Panc1 (cell line): ENCODE data around the gene FAM163A. TPM values are rescaled to one million over a fixed set of nuclear protein-coding genes. Genes with fewer than 3 reads are reported as not detected.

Experiments
- ATAC-seq: fragments of 200-7000 bp; cut with Tn5 transposase; 2 replicates; pipeline ENCODE4 v1.9.1; 2020; ENCODE audit warnings: mild to moderate bottlenecking, moderate library complexity
- BruUV-seq: library from RNA; stranded (reverse); fragments of 400-500 nt; replicated peaks from 2 replicates; lab custom pipeline; 2021; lab: Mats Ljungman, UMichigan
- CTCF ChIA-PET: fragments of 300-600 bp; sonication (Branson Sonifier 250); formaldehyde crosslinking; loops from one replicate; lab custom pipeline; 2022; ENCODE audit warnings: antibody characterized with exemption; lab: Charles Lee
- POLR2A ChIA-PET: fragments of 300-600 bp; sonication (Branson Sonifier 250); formaldehyde crosslinking; loops from one replicate; lab custom pipeline; 2022; ENCODE audit warnings: antibody characterized with exemption; lab: Charles Lee
- DNase-seq: peaks from one replicate; pipeline ENCODE4 v3.0.0-alpha.2; 2010; ENCODE audit warnings: low read depth, low spot score
- H3K27ac ChIP-seq: 2 replicates; pipeline ENCODE4 v1.5.1; 2011; ENCODE audit warnings: mild to moderate bottlenecking, low read length, inconsistent platforms
- H3K27me3 ChIP-seq: fragments of 200-500 bp; sonication (Bioruptor generic); 2 replicates; pipeline ENCODE4 v1.6.0; 2014; ENCODE audit warnings: low read length, inconsistent platforms; ENCODE audit not compliant: control insufficient read depth, insufficient read depth
- H3K36me3 ChIP-seq: fragments of 200-500 bp; sonication (Bioruptor generic); 2 replicates; pipeline ENCODE4 v1.5.1; 2014; ENCODE audit warnings: inconsistent platforms, mild to moderate bottlenecking, low read length, moderate library complexity; ENCODE audit not compliant: control insufficient read depth, insufficient read depth
- H3K4me1 ChIP-seq: 2 replicates; pipeline ENCODE4 v1.5.1; 2011; ENCODE audit warnings: inconsistent platforms, mild to moderate bottlenecking, low read length, moderate library complexity; ENCODE audit not compliant: control insufficient read depth, insufficient read depth
- H3K4me3 ChIP-seq, 2 experiments: 2 replicates each; pipeline ENCODE4 v1.5.1; 2011 to 2012; ENCODE audit warnings: low read depth in 2 of 2, low read length in 2 of 2, mild to moderate bottlenecking in 2 of 2, inconsistent platforms in 1 of 2, moderate library complexity in 1 of 2
- H3K9me3 ChIP-seq: fragments of 200-500 bp; sonication (Bioruptor generic); 2 replicates; pipeline ENCODE4 v1.5.1; 2014; ENCODE audit warnings: low read depth, mild to moderate bottlenecking, inconsistent platforms, low read length, moderate library complexity; ENCODE audit not compliant: control insufficient read depth, insufficient read depth
- CTCF ChIP-seq: fragments of 450-650 bp; IDR thresholded peaks from 2 replicates; pipeline ENCODE4 v1.5.1; 2017; ENCODE audit warnings: mild to moderate bottlenecking
- POLR2AphosphoS5 ChIP-seq: IDR thresholded peaks from 2 replicates; pipeline ENCODE4 v1.6.1; 2012; ENCODE audit warnings: mild to moderate bottlenecking, low read depth, low read length, moderate library complexity
- REST ChIP-seq, 2 experiments: IDR thresholded peaks; 2 replicates each; pipeline ENCODE4 v1.6.1; 2011 to 2012; ENCODE audit warnings: low read depth in 2 of 2, control low read depth in 1 of 2, low read length in 1 of 2, mild to moderate bottlenecking in 1 of 2, moderate library complexity in 1 of 2; ENCODE audit not compliant: insufficient read depth in 1 of 2
- SIN3A ChIP-seq: IDR thresholded peaks from 2 replicates; pipeline ENCODE4 v1.6.1; 2012; ENCODE audit warnings: low read depth, mild to moderate bottlenecking, low read length, moderate library complexity, borderline replicate concordance; ENCODE audit not compliant: insufficient read depth
- TCF7L2 ChIP-seq: IDR thresholded peaks from 2 replicates; pipeline ENCODE4 v1.6.1; 2011; ENCODE audit warnings: mild to moderate bottlenecking, low read depth, low read length, inconsistent platforms
- in situ Hi-C: cut with HindIII; loops from 2 replicates; pipeline ENCODE4 v1.10.0; 2016; ENCODE audit warnings: low sequenced_read_pairs, low pct_unique_long_range_greater_than_20kb
- intact Hi-C: fragments of 100-400 bp; cut with micrococcal nuclease; formaldehyde crosslinking; loops from one replicate; pipeline ENCODE4 v1.10.0; 2022; ENCODE audit not compliant: unreplicated experiment
- total RNA-seq: library from RNA; stranded (reverse); gene quantifications from one replicate; pipeline ENCODE4 v1.2.1, GENCODE V29; 2021; ENCODE audit not compliant: unreplicated experiment

The FAM163A gene
- total RNA-seq, 1 experiment from 2014 or later = not detected

- H3K27me3 ChIP-seq = 0 out of 2 replicates have a peak, but pooled peaks cover 4% of the 10 kb centered on the region
- BruUV-seq = no TSS peak
- ATAC-seq (no peak), DNase-seq (no peak)
- no peak overlapping the region for H3K27ac ChIP-seq
- peaks cover 11% of the 10 kb centered on the region; the same call in 1 of the 2 replicates for H3K9me3 ChIP-seq
- in situ Hi-C loops = no loop called here
- H3K36me3 ChIP-seq = no peaks in the 10 kb centered on the region
- no peaks in the 10 kb centered on the region for H3K4me1 ChIP-seq
- intact Hi-C loops = loop anchor here (5.0 kb wide), 2 partner anchors 48 to 463 kb away; no protein-coding TSS in a partner anchor
- no peak for TF ChIP-seq TCF7L2
- no peak for TF ChIP-seq POLR2AphosphoS5
- ChIA-PET POLR2A (no interaction called here), CTCF (no interaction called here)
- H3K4me3 ChIP-seq = no peak overlapping the region
Observed at GRCh38 chr1:179714623-179715022, 28.5 kb upstream of the FAM163A start.

GRCh38 chr1:179719272-179719671 is 23.8 kb upstream of the FAM163A start:
- Histone ChIP-seq H3K9me3 (peaks cover 11% of the 10 kb centered on the region; the same call in 1 of the 2 replicates), H3K27ac (no peak overlapping the region), H3K27me3 (no peaks in the 10 kb centered on the region), H3K4me3 (no peak overlapping the region), H3K36me3 (no peaks in the 10 kb centered on the region), H3K4me1 (no peaks in the 10 kb centered on the region)
- POLR2A ChIA-PET = no interaction called here
- TF ChIP-seq CTCF (no peak), REST (IDR thresholded peaks at IDR 0.05; ENCODE audit: insufficient read depth in 1 of 2, low read depth in 2 of 2, low read length in 1 of 2) (no peak), TCF7L2 (no peak), POLR2AphosphoS5 (no peak), SIN3A (no peak)
- in situ Hi-C loops (no loop called here), intact Hi-C loops (loop anchor here (5.0 kb wide), 1 partner anchor 43 kb away; no protein-coding TSS in a partner anchor)
- BruUV-seq = no TSS peak
- CTCF ChIA-PET = interaction anchor here (1.0 kb wide), 1 partner anchor 96 kb away, joined by 3 read pairs; no protein-coding TSS in a partner anchor
- ATAC-seq (no peak), DNase-seq (no peak)

GRCh38 chr1:179728271-179728670 is 14.8 kb upstream of the FAM163A start:
- DNase-seq = no peak
- intact Hi-C loops (no loop called here), in situ Hi-C loops (no loop called here)
- TF ChIP-seq REST (IDR thresholded peaks at IDR 0.05; ENCODE audit: insufficient read depth in 1 of 2, low read depth in 2 of 2, low read length in 1 of 2) (no peak), CTCF (no peak), TCF7L2 (no peak), POLR2AphosphoS5 (no peak), SIN3A (no peak)
- BruUV-seq = no TSS peak
- ChIA-PET CTCF (no interaction called here), POLR2A (no interaction called here)
- H3K4me1 ChIP-seq = no peaks in the 10 kb centered on the region
- H3K27ac ChIP-seq = no peak overlapping the region
- peaks cover 7% of the 10 kb centered on the region for H3K27me3 ChIP-seq
- no peaks in the 10 kb centered on the region for H3K36me3 ChIP-seq
- no peak for ATAC-seq
- H3K4me3 ChIP-seq = no peak overlapping the region
- H3K9me3 ChIP-seq = no peaks in the 10 kb centered on the region
